COLO829 (cell line): Measurements from ENCODE around the gene MAP4K3.
A peak's percentile ranks its signal among the peaks of the same experiment; 100 is the strongest.

Experiments
- DNase-seq: peaks from one replicate; pipeline ENCODE4 v3.0.0; 2012; ENCODE audit warnings: low spot score

MAP4K3 gene

GRCh38 chr2:39241588-39241987 lies 195.5 kb downstream of the MAP4K3 start:
- no peak for DNase-seq

GRCh38 chr2:39240758-39241157 lies 196.3 kb downstream of the MAP4K3 start:
- DNase-seq, result no peak

GRCh38 chr2:39234754-39235153 lies 202.3 kb downstream of the MAP4K3 start:
- no peak for DNase-seq

- DNase-seq, result no peak
Measured at GRCh38 chr2:39232141-39232540, 204.9 kb downstream of the MAP4K3 start.

GRCh38 chr2:39228413-39229209 lies 208.5 kb downstream of the MAP4K3 start:
- DNase-seq, result no peak

- peak; percentile 48 for DNase-seq
Measured at GRCh38 chr2:39227628-39228412, 209.3 kb downstream of the MAP4K3 start.

GRCh38 chr2:39225567-39225966 lies 211.5 kb downstream of the MAP4K3 start:
- DNase-seq, result no peak

GRCh38 chr2:39223909-39224308 lies 213.2 kb downstream of the MAP4K3 start:
- no peak for DNase-seq

- DNase-seq, result no peak
Measured at GRCh38 chr2:39221459-39221858, 215.6 kb downstream of the MAP4K3 start.

GRCh38 chr2:39220136-39220535 lies 216.9 kb downstream of the MAP4K3 start:
- no peak for DNase-seq

- no peak for DNase-seq
Measured at GRCh38 chr2:39218391-39218790, 218.7 kb downstream of the MAP4K3 start.

- no peak for DNase-seq
Measured at GRCh38 chr2:39217192-39217550, 219.9 kb downstream of the MAP4K3 start.

GRCh38 chr2:39216346-39217191 lies 220.5 kb downstream of the MAP4K3 start:
- no peak for DNase-seq

GRCh38 chr2:39215545-39215944 lies 221.5 kb downstream of the MAP4K3 start:
- no peak for DNase-seq

GRCh38 chr2:39213015-39213414 lies 224.1 kb downstream of the MAP4K3 start:
- no peak for DNase-seq

GRCh38 chr2:39210846-39211245 lies 226.2 kb downstream of the MAP4K3 start:
- DNase-seq, result no peak

GRCh38 chr2:39203382-39203781 lies 233.7 kb downstream of the MAP4K3 start:
- no peak for DNase-seq

GRCh38 chr2:39202639-39203369 lies 234.3 kb downstream of the MAP4K3 start:
- no peak for DNase-seq
